SK-N-SH treated with all-trans-retinoic acid at 6 μM for 48 hours (cell line): ENCODE data around the gene FLRT2.

Source experiments
- CSDC2 ChIP-seq: fragments of 250-450 bp; sonication (Bioruptor Pico); IDR thresholded peaks from 2 replicates; pipeline ENCODE4 v1.5.0; 2020; ENCODE audit warnings: mild to moderate bottlenecking, moderate library complexity
- ISL1 ChIP-seq: fragments of 250-450 bp; sonication (Bioruptor Pico); IDR thresholded peaks from 2 replicates; pipeline ENCODE4 v2.1.2; 2022; ENCODE audit warnings: mild to moderate bottlenecking, moderate library complexity
- PATZ1 ChIP-seq: fragments of 250-450 bp; sonication (Bioruptor Pico); IDR thresholded peaks from 2 replicates; pipeline ENCODE4 v1.8.0; 2020; ENCODE audit warnings: mild to moderate bottlenecking, moderate library complexity, borderline replicate concordance
- PPARA ChIP-seq: fragments of 250-450 bp; sonication (Bioruptor Pico); IDR thresholded peaks from 2 replicates; pipeline ENCODE4 v1.5.0; 2020; ENCODE audit warnings: mild to moderate bottlenecking, borderline replicate concordance
- SNAI2 ChIP-seq: fragments of 250-450 bp; sonication (Bioruptor Pico); IDR thresholded peaks from 2 replicates; pipeline ENCODE4 v1.5.0; 2020; ENCODE audit warnings: mild to moderate bottlenecking, moderate library complexity
- TSHZ2 ChIP-seq: fragments of 250-450 bp; sonication (Bioruptor Pico); IDR thresholded peaks from 2 replicates; pipeline ENCODE4 v1.5.0; 2020; ENCODE audit warnings: mild to moderate bottlenecking, moderate library complexity
- ZFP3 ChIP-seq: fragments of 250-450 bp; sonication (Bioruptor Pico); IDR thresholded peaks from 2 replicates; pipeline ENCODE4 v1.5.0; 2020; ENCODE audit warnings: mild to moderate bottlenecking, moderate library complexity
- ZNF8 ChIP-seq: fragments of 450-650 bp; formaldehyde crosslinking; IDR thresholded peaks from 2 replicates; pipeline ENCODE4 v1.5.0; 2020; ENCODE audit warnings: mild to moderate bottlenecking, moderate library complexity

- no peak for TF ChIP-seq ZFP3
- no peak for TF ChIP-seq PATZ1
- no peak for TF ChIP-seq PPARA (CRISPR knock-in tag)
- TF ChIP-seq ISL1 (CRISPR knock-in tag), result no peak
- TF ChIP-seq SNAI2, result no peak
- no peak for TF ChIP-seq CSDC2 (CRISPR knock-in tag)
- no peak for TF ChIP-seq TSHZ2 (CRISPR knock-in tag)
- no peak for TF ChIP-seq ZNF8 (CRISPR knock-in tag)
Observed at GRCh38 chr14:85604021-85604420, 74.1 kb downstream of the FLRT2 start.
